Ectodermal cell (in vitro differentiated cells): ENCODE data around the gene ULBP2.
"Not testable (repeated sequence)": the region's sequence is repeated elsewhere in the genome, so short reads cannot be mapped to it uniquely, and the experiment has no call there.

Source experiments
- H3K27ac ChIP-seq: 2 replicates; pipeline ENCODE4 v1.7.0; 2013; ENCODE audit warnings: mild to moderate bottlenecking, low read depth, low read length; ENCODE audit not compliant: insufficient read depth, poor library complexity, severe bottlenecking
- H3K27me3 ChIP-seq: 2 replicates; pipeline ENCODE4 v1.7.0; 2013; ENCODE audit warnings: mild to moderate bottlenecking, low read length; ENCODE audit not compliant: insufficient read depth, control insufficient read depth, poor library complexity, severe bottlenecking
- H3K36me3 ChIP-seq: one replicate; pipeline ENCODE4 v1.7.0; 2013; ENCODE audit warnings: low read length; ENCODE audit not compliant: control insufficient read depth, insufficient read depth
- H3K4me1 ChIP-seq: one replicate; pipeline ENCODE4 v1.7.0; 2013; ENCODE audit warnings: low read length; ENCODE audit not compliant: control insufficient read depth, insufficient read depth
- H3K4me3 ChIP-seq: 2 replicates; pipeline ENCODE4 v1.7.0; 2013; ENCODE audit warnings: low read depth, low read length, control low read depth; ENCODE audit not compliant: insufficient read depth
- H3K9me3 ChIP-seq: 2 replicates; pipeline ENCODE4 v1.7.0; 2013; ENCODE audit warnings: mild to moderate bottlenecking, low read length, moderate library complexity; ENCODE audit not compliant: control insufficient read depth
- WGBS, 2 experiments: methylation state at CpG; one replicate each; pipeline ENCODE4 v1.1.7; 2013; ENCODE audit warnings: missing lambda C conversion rate in 2 of 2; 5-methylcytosine and 5-hydroxymethylcytosine counted together

Gene ULBP2

GRCh38 chr6:149919834-149920225 is 22.0 kb upstream of the ULBP2 start:
- no peak overlapping the region for H3K4me3 ChIP-seq
- no peaks in the 10 kb centered on the region for H3K36me3 ChIP-seq
- no peak overlapping the region for H3K27ac ChIP-seq
- peaks cover 4% of the 10 kb centered on the region for H3K4me1 ChIP-seq
- H3K27me3 ChIP-seq, result peaks cover 60% of the 10 kb centered on the region
- H3K9me3 ChIP-seq, result no peaks in the 10 kb centered on the region
- 74 to 76% methylated on average over 4 of the region's 4 CpGs for WGBS, 2 experiments

GRCh38 chr6:149921361-149921760 is 20.5 kb upstream of the ULBP2 start:
- H3K9me3 ChIP-seq, result no peaks in the 10 kb centered on the region
- H3K27me3 ChIP-seq, result peaks cover 72% of the 10 kb centered on the region
- 82 to 87% methylated on average over 6 of the region's 6 CpGs for WGBS, 2 experiments
- H3K36me3 ChIP-seq, result no peaks in the 10 kb centered on the region
- H3K27ac ChIP-seq, result no peak overlapping the region
- peaks cover 9% of the 10 kb centered on the region for H3K4me1 ChIP-seq
- no peak overlapping the region for H3K4me3 ChIP-seq

GRCh38 chr6:149922091-149922490 is 19.7 kb upstream of the ULBP2 start:
- not testable (repeated sequence) for H3K4me1 ChIP-seq, H3K36me3 ChIP-seq, H3K4me3 ChIP-seq, H3K9me3 ChIP-seq, H3K27ac ChIP-seq
- WGBS, 2 experiments, result 18 to 22% methylated on average over 5 of the region's 5 CpGs
- H3K27me3 ChIP-seq, result peaks cover 77% of the 10 kb centered on the region

- H3K27ac ChIP-seq, result no peak within 1 kb of the TSS
- H3K4me1 ChIP-seq, result peaks cover 9% of the 10 kb centered on the region
- peaks cover 77% of the 10 kb centered on the region for H3K27me3 ChIP-seq
- H3K4me3 ChIP-seq, result peak within 1 kb of the TSS; percentile 41
- no peaks in the 10 kb centered on the region for H3K9me3 ChIP-seq
- H3K36me3 ChIP-seq, result no peaks in the 10 kb centered on the region
- WGBS, 2 experiments, result 0 to 1% methylated on average over 40 of the region's 40 CpGs
Measured at GRCh38 chr6:149922642-149923326, 19.0 kb upstream of the ULBP2 start, which contains the start of gene RAET1G. Gene RAET1G, minus strand, starts transcription at chr6:149923121. Its CDS starts 111 bp downstream, at chr6:149923010.

- Histone ChIP-seq H3K27ac (no peak overlapping the region), H3K36me3 (no peaks in the 10 kb centered on the region), H3K27me3 (peaks cover 77% of the 10 kb centered on the region), H3K9me3 (no peaks in the 10 kb centered on the region), H3K4me3 (peak overlapping the region; percentile 41), H3K4me1 (peaks cover 9% of the 10 kb centered on the region)
- 22 to 23% methylated on average over 33 of the region's 33 CpGs for WGBS, 2 experiments
Measured at GRCh38 chr6:149923327-149923986, 18.4 kb upstream of the ULBP2 start.

GRCh38 chr6:149924206-149924932 is 17.4 kb upstream of the ULBP2 start:
- peaks cover 79% of the 10 kb centered on the region for H3K27me3 ChIP-seq
- no peak overlapping the region for H3K4me3 ChIP-seq
- no peaks in the 10 kb centered on the region for H3K9me3 ChIP-seq
- H3K4me1 ChIP-seq, result peaks cover 9% of the 10 kb centered on the region
- WGBS, 2 experiments, result 56 to 63% methylated on average over 9 of the region's 9 CpGs
- no peak overlapping the region for H3K27ac ChIP-seq
- no peaks in the 10 kb centered on the region for H3K36me3 ChIP-seq

- H3K36me3 ChIP-seq, result no peaks in the 10 kb centered on the region
- peaks cover 81% of the 10 kb centered on the region for H3K27me3 ChIP-seq
- 72 to 78% methylated on average over 4 of the region's 4 CpGs for WGBS, 2 experiments
- no peaks in the 10 kb centered on the region for H3K9me3 ChIP-seq
- H3K27ac ChIP-seq, result no peak overlapping the region
- H3K4me1 ChIP-seq, result peaks cover 9% of the 10 kb centered on the region
- H3K4me3 ChIP-seq, result no peak overlapping the region
Measured at GRCh38 chr6:149924933-149925252, 16.9 kb upstream of the ULBP2 start.

- H3K4me1 ChIP-seq, result peaks cover 9% of the 10 kb centered on the region
- H3K27me3 ChIP-seq, result peaks cover 81% of the 10 kb centered on the region
- H3K4me3 ChIP-seq, result peak overlapping the region; percentile 43
- no peak overlapping the region for H3K27ac ChIP-seq
- no peaks in the 10 kb centered on the region for H3K36me3 ChIP-seq
- H3K9me3 ChIP-seq, result no peaks in the 10 kb centered on the region
- WGBS, 2 experiments, result 11 to 13% methylated on average over 34 of the region's 34 CpGs
Measured at GRCh38 chr6:149925253-149925973, 16.4 kb upstream of the ULBP2 start.

GRCh38 chr6:149925974-149926777 is 15.6 kb upstream of the ULBP2 start:
- Histone ChIP-seq H3K9me3 (no peaks in the 10 kb centered on the region), H3K27me3 (peaks cover 81% of the 10 kb centered on the region), H3K4me1 (peaks cover 9% of the 10 kb centered on the region), H3K4me3 (peak overlapping the region; percentile 43), H3K27ac (no peak overlapping the region), H3K36me3 (no peaks in the 10 kb centered on the region)
- 5 to 6% methylated on average over 31 of the region's 31 CpGs for WGBS, 2 experiments
